OCI-LY1 (cell line): Measurements from ENCODE around the gene OR11H6.
"Not testable (repeated sequence)": the region's sequence is repeated elsewhere in the genome, so short reads cannot be mapped to it uniquely, and the experiment has no call there.

Experiments
- H2AFZ ChIP-seq: fragments of 200-600 bp; sonication (generic), shearing (Covaris generic); 2 replicates; pipeline ENCODE4 v1.6.0; 2014; ENCODE audit warnings: antibody characterized with exemption, mild to moderate bottlenecking, low read length
- H3F3A ChIP-seq: fragments of 200-600 bp; sonication (generic), shearing (Covaris generic); 2 replicates; pipeline ENCODE4 v1.6.0; 2014; ENCODE audit warnings: mild to moderate bottlenecking, antibody characterized with exemption, low read length, moderate library complexity; ENCODE audit not compliant: insufficient read depth
- H3K27ac ChIP-seq: fragments of 200-600 bp; sonication (generic); 2 replicates; pipeline ENCODE4 v1.5.1; 2014; ENCODE audit warnings: low read length, mixed run types, mild to moderate bottlenecking, low read depth; ENCODE audit not compliant: poor library complexity, severe bottlenecking
- H3K27me3 ChIP-seq: fragments of 200-600 bp; sonication (generic); 2 replicates; pipeline ENCODE4 v1.6.0; 2014; ENCODE audit warnings: antibody characterized with exemption, mild to moderate bottlenecking, low read length, moderate library complexity; ENCODE audit not compliant: insufficient read depth
- H3K36me3 ChIP-seq: fragments of 200-600 bp; sonication (generic); 2 replicates; pipeline ENCODE4 v1.6.1; 2014; ENCODE audit warnings: mild to moderate bottlenecking, antibody characterized with exemption, low read length, moderate library complexity, mixed read lengths; ENCODE audit not compliant: insufficient read depth
- H3K4me1 ChIP-seq: fragments of 200-600 bp; sonication (generic); 2 replicates; pipeline ENCODE4 v1.5.1; 2014; ENCODE audit warnings: mild to moderate bottlenecking, low read length, moderate library complexity; ENCODE audit not compliant: insufficient read depth, severe bottlenecking
- H3K4me2 ChIP-seq: fragments of 200-600 bp; sonication (generic), shearing (Covaris generic); 2 replicates; pipeline ENCODE4 v1.6.1; 2014; ENCODE audit warnings: low read length
- H3K4me3 ChIP-seq: fragments of 200-600 bp; sonication (generic); 2 replicates; pipeline ENCODE4 v1.5.1; 2014; ENCODE audit warnings: low read length, low read depth, mild to moderate bottlenecking, mixed read lengths; ENCODE audit not compliant: poor library complexity, severe bottlenecking
- H3K79me2 ChIP-seq: fragments of 200-600 bp; shearing (Covaris generic); 2 replicates; pipeline ENCODE4 v1.6.1; 2016; ENCODE audit warnings: mixed run types, low read length, mixed read lengths; ENCODE audit not compliant: insufficient read depth
- H3K9ac ChIP-seq: fragments of 200-600 bp; sonication (generic), shearing (Covaris generic); 2 replicates; pipeline ENCODE4 v1.6.1; 2014; ENCODE audit warnings: mild to moderate bottlenecking, low read length, mixed read lengths
- H3K9me2 ChIP-seq: fragments of 200-600 bp; sonication (generic), shearing (Covaris generic); 2 replicates; pipeline ENCODE4 v1.6.1; 2014; ENCODE audit warnings: low read depth, mild to moderate bottlenecking, low read length, mixed read lengths
- H3K9me3 ChIP-seq: fragments of 200-600 bp; shearing (Covaris generic); 2 replicates; pipeline ENCODE4 v1.6.1; 2014; ENCODE audit warnings: low read length, mixed read lengths
- H4K20me1 ChIP-seq: fragments of 200-600 bp; sonication (generic), shearing (Covaris generic); 2 replicates; pipeline ENCODE4 v1.6.0; 2016; ENCODE audit warnings: mild to moderate bottlenecking, low read length; ENCODE audit not compliant: insufficient read depth
- EZH2 ChIP-seq: fragments of 200-600 bp; sonication (generic), shearing (Covaris generic); IDR thresholded peaks from 2 replicates; pipeline ENCODE4 v1.8.0; 2017; ENCODE audit warnings: borderline replicate concordance, mixed run types, mild to moderate bottlenecking, antibody characterized with exemption, low read length, moderate library complexity, mixed read lengths
- TF ChIP-seq, protein P1 (sequence below): fragments of 200-600 bp; sonication (generic), shearing (Covaris generic); IDR thresholded peaks from 2 replicates; pipeline ENCODE4 v1.5.1; 2017; ENCODE audit warnings: mild to moderate bottlenecking, antibody characterized with exemption, low read length, moderate library complexity, mixed read lengths

The OR11H6 gene

DNA sequence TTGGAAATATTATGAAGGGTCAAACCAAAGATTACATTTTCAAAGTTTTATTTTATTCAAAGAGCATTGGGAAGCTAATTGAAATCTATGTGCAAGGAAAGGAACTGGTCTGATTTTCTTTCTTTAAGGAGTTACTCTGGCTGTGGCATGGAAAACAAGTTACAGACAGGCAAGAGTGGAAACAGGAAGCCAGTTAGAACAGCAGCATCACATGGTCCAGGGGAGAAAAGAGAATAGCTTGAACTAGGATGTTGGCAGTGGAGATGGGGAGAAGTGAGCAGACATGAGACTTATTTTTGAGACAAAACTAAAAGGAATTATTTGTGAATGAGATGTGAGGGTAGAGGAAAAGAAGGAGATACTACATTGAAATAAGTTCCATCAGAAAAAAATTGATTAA lies 29.4 kb upstream of the OR11H6 start:
- H4K20me1 ChIP-seq = no peaks in the 10 kb centered on the region
- no peak overlapping the region for H3K4me3 ChIP-seq
- no peak overlapping the region for H3K27ac ChIP-seq
- H3K4me1 ChIP-seq = no peaks in the 10 kb centered on the region
- no peak for TF ChIP-seq EZH2
- TF ChIP-seq, protein P1, sequence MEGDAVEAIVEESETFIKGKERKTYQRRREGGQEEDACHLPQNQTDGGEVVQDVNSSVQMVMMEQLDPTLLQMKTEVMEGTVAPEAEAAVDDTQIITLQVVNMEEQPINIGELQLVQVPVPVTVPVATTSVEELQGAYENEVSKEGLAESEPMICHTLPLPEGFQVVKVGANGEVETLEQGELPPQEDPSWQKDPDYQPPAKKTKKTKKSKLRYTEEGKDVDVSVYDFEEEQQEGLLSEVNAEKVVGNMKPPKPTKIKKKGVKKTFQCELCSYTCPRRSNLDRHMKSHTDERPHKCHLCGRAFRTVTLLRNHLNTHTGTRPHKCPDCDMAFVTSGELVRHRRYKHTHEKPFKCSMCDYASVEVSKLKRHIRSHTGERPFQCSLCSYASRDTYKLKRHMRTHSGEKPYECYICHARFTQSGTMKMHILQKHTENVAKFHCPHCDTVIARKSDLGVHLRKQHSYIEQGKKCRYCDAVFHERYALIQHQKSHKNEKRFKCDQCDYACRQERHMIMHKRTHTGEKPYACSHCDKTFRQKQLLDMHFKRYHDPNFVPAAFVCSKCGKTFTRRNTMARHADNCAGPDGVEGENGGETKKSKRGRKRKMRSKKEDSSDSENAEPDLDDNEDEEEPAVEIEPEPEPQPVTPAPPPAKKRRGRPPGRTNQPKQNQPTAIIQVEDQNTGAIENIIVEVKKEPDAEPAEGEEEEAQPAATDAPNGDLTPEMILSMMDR = no peak
- no peak overlapping the region for H3K9ac ChIP-seq
- H2AFZ ChIP-seq = no peak overlapping the region
- no peaks in the 10 kb centered on the region for H3K9me3 ChIP-seq
- H3K9me2 ChIP-seq = no peaks in the 10 kb centered on the region
- H3K36me3 ChIP-seq = no peaks in the 10 kb centered on the region
- no peaks in the 10 kb centered on the region for H3F3A ChIP-seq
- no peak overlapping the region for H3K4me2 ChIP-seq
- H3K27me3 ChIP-seq = no peaks in the 10 kb centered on the region
- no peaks in the 10 kb centered on the region for H3K79me2 ChIP-seq

DNA sequence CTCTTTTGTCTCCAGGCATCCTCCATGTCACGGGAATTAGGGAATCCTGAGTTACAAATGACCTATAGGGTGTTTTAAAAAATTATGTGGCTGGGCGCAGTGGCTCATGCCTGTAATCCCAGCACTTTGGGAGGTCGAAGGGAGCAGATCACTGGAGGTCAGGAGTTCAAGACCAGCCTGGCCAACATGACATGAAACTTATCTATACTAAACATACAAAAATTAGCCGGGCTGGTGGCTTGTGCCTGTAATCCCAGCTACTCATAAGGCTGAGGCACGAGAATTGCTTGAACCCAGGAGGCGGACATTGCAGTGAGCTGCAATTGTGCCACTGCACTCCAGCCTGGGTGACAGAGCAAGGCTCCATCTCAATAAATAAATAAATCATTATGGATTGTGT lies 28.3 kb upstream of the OR11H6 start:
- not testable (repeated sequence) for H3K36me3 ChIP-seq, H3K4me1 ChIP-seq, H4K20me1 ChIP-seq, H3K27ac ChIP-seq, H3K4me2 ChIP-seq, H3K9me2 ChIP-seq, H2AFZ ChIP-seq, H3K9ac ChIP-seq, H3K9me3 ChIP-seq, H3K79me2 ChIP-seq, H3F3A ChIP-seq, H3K27me3 ChIP-seq, H3K4me3 ChIP-seq

DNA sequence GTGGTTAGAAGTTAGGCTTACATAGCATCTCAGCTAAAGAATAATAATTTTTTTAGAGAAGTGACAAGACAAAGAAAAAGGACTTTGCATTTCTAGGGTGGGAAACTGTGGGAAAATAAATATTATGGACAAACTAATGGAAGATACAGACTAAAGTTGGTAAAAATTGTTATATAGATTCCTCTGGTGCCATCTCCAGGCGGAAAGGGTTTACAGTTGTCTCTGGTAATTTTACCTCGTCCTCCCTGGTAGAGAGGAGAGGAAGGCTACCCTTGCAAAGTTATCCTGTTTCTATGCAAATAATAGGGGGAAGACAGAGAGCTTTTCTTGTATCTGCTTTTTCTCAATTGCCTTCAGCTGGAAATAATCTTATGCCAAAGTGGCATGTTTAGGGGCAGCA lies 27.6 kb upstream of the OR11H6 start:
- Histone ChIP-seq H3K9me2 (no peaks in the 10 kb centered on the region), H3K79me2 (no peaks in the 10 kb centered on the region), H4K20me1 (no peaks in the 10 kb centered on the region), H3K4me3 (no peak overlapping the region), H3K9me3 (no peaks in the 10 kb centered on the region), H3K4me2 (no peak overlapping the region), H2AFZ (no peak overlapping the region), H3K36me3 (no peaks in the 10 kb centered on the region), H3K27ac (no peak overlapping the region), H3K4me1 (no peaks in the 10 kb centered on the region), H3K27me3 (no peaks in the 10 kb centered on the region), H3F3A (no peaks in the 10 kb centered on the region), H3K9ac (no peak overlapping the region)
- no peak for TF ChIP-seq EZH2
- TF ChIP-seq, protein P1 = no peak

DNA sequence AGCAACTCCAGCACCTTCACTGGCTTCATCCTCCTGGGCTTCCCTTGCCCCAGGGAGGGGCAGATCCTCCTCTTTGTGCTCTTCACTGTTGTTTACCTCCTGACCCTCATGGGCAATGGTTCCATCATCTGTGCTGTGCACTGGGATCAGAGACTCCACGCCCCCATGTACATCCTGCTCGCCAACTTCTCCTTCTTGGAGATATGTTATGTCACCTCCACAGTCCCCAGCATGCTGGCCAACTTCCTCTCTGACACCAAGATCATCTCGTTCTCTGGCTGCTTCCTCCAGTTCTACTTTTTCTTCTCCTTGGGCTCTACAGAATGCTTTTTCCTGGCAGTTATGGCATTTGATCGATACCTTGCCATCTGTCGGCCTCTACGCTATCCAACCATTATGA lies 26.1 kb upstream of the OR11H6 start:
- Histone ChIP-seq H2AFZ (no peak overlapping the region), H3K79me2 (no peaks in the 10 kb centered on the region), H3K27me3 (no peaks in the 10 kb centered on the region), H3K9me3 (no peaks in the 10 kb centered on the region), H3K36me3 (no peaks in the 10 kb centered on the region), H3K9me2 (no peaks in the 10 kb centered on the region), H3F3A (no peaks in the 10 kb centered on the region), H3K4me1 (no peaks in the 10 kb centered on the region), H3K4me2 (no peak overlapping the region), H3K4me3 (no peak overlapping the region), H3K9ac (no peak overlapping the region), H4K20me1 (no peaks in the 10 kb centered on the region), H3K27ac (no peak overlapping the region)
- no peak for TF ChIP-seq EZH2
- TF ChIP-seq, protein P1 = no peak
